ENCODE data around the gene ZBTB17.

- TF ChIP-seq CTCF (IDR thresholded peaks at IDR 0.05) = no peak
- TF ChIP-seq ZFX (IDR thresholded peaks at IDR 0.05; ENCODE audit: borderline replicate concordance) = no peak
These were observed 38.9 kb upstream of the ZBTB17 start for GRCh38 chr1:16014509-16015482.
